Measurements from ENCODE around the gene CYP4F3. TPM values are rescaled to one million over a fixed set of nuclear protein-coding genes. Genes with fewer than 3 reads are reported as not detected.

CYP4F3 gene
- total and polyA plus RNA-seq, 2 of the 13 experiments (the other 11 are each of a cell fraction or from before 2014, with no cell fraction given): 17.8 to 22.8 TPM

GRCh38 chr19:15663247-15663646 is 22.6 kb downstream of the CYP4F3 start (continued):
- peak; percentile 50 for TF ChIP-seq STAG1 (CRISPR knock-in tag; IDR thresholded peaks at IDR 0.05)

- Histone ChIP-seq H3K79me2 (ENCODE audit: insufficient read depth, low read length) (no peaks in the 10 kb centered on the region), H3K4me3 (replicated peaks in 1 of 3; ENCODE audit: insufficient read depth in 1 of 3, low read depth in 2 of 3, low read length in 3 of 3) (no peak overlapping the region), H3K4me1 (ENCODE audit: insufficient read depth, low read length) (no peaks in the 10 kb centered on the region), H3K9ac (ENCODE audit: insufficient read depth, low read depth, low read length) (no peak overlapping the region), H3K4me2 (ENCODE audit: low read depth, low read length) (no peak overlapping the region), H3K27me3 (ENCODE audit: control insufficient read depth in 1 of 2, insufficient read depth in 2 of 2, low read length in 2 of 2) (no peaks in the 10 kb centered on the region), H2AFZ (ENCODE audit: low read length) (no peak overlapping the region), H3K36me3 (replicated peaks in 1 of 2; ENCODE audit: control insufficient read depth in 1 of 2, insufficient read depth in 2 of 2, low read length in 2 of 2) (no peaks in the 10 kb centered on the region), H4K20me1 (ENCODE audit: insufficient read depth, low read length) (no peaks in the 10 kb centered on the region), H3K27ac (ENCODE audit: extremely low read length, insufficient read depth, low read length) (no peak overlapping the region), H3K9me3 (ENCODE audit: low read length) (no peaks in the 10 kb centered on the region)
- CTCF ChIA-PET (ENCODE audit: low intra/inter-chr PET ratio, low total read pairs): no interaction called here
- in situ Hi-C loops (cut with HindIII; ENCODE audit: extremely low pct_ligation_motif_present, low pct_unique_long_range_greater_than_20kb) (no loop called here), intact Hi-C loops (cut with micrococcal nuclease; ENCODE audit: unreplicated experiment) (no loop called here)
- no TSS peak for BruUV-seq (replicated peaks)
- ATAC-seq: no peak
- no peak for FAIRE-seq
- TF ChIP-seq HMG20A (CRISPR knock-in tag; IDR thresholded peaks at IDR 0.05; ENCODE audit: borderline replicate concordance) (no peak), SKI (IDR thresholded peaks at IDR 0.05; ENCODE audit: partially characterized antibody) (no peak), SMAD9 (CRISPR knock-in tag; IDR thresholded peaks at IDR 0.05) (no peak), NFRKB (IDR thresholded peaks at IDR 0.05) (no peak), PHB2 (IDR thresholded peaks at IDR 0.05; ENCODE audit: partially characterized antibody) (no peak), TGIF2 (CRISPR knock-in tag; IDR thresholded peaks at IDR 0.05) (no peak), HNRNPK (IDR thresholded peaks at IDR 0.05; ENCODE audit: low read depth, low read length, poor library complexity, severe bottlenecking) (no peak), CBX2 (IDR thresholded peaks at IDR 0.05; ENCODE audit: low read depth, low read length) (no peak), CBX2 (CRISPR knock-in tag; IDR thresholded peaks at IDR 0.05; ENCODE audit: low read depth) (no peak), RNF219 (CRISPR knock-in tag; IDR thresholded peaks at IDR 0.05) (no peak), RBAK (CRISPR knock-in tag; IDR thresholded peaks at IDR 0.05) (no peak), TEAD2 (CRISPR knock-in tag; IDR thresholded peaks at IDR 0.05) (no peak), NFE2L1 (CRISPR knock-in tag; IDR thresholded peaks at IDR 0.05; ENCODE audit: borderline replicate concordance) (no peak), TCF7L2 (IDR thresholded peaks at IDR 0.05; ENCODE audit: low read depth, low read length) (no peak), ZFP36 (IDR thresholded peaks at IDR 0.05; ENCODE audit: borderline replicate concordance, low read depth, low read length, partially characterized antibody) (no peak), ESRRA (CRISPR knock-in tag; IDR thresholded peaks at IDR 0.05; ENCODE audit: low read depth) (no peak), SNAI1 (CRISPR knock-in tag; IDR thresholded peaks at IDR 0.05; ENCODE audit: borderline replicate concordance) (no peak), ZNF609 (CRISPR knock-in tag; IDR thresholded peaks at IDR 0.05; ENCODE audit: borderline replicate concordance) (no peak)
- 13% methylated on average over 1 of the region's 1 CpG for WGBS (ENCODE audit: low lambda C conversion rate)
- no peak for DNase-seq (ENCODE audit: low spot score)
- POLR2A ChIA-PET: interaction anchor here (1.3 kb wide), 1 partner anchor 17 kb away, joined by 3 read pairs; no protein-coding TSS in a partner anchor
These were observed 25.5 kb downstream of the CYP4F3 start for GRCh38 chr19:15666186-15666585.

Measured in HepG2 (cell line).